A549 (cell line): ENCODE results near the gene DCHS2.

ENCODE experiments used
- CHD2 ChIP-seq: fragments of 150-350 bp; IDR thresholded peaks from 2 replicates; pipeline ENCODE4 v1.6.1; 2014; ENCODE audit warnings: low read length; ENCODE audit not compliant: partially characterized antibody
- CHD4 ChIP-seq: fragments of 200-600 bp; sonication (generic); IDR thresholded peaks from 2 replicates; pipeline ENCODE4 v1.6.1; 2016; ENCODE audit warnings: antibody characterized with exemption, mild to moderate bottlenecking, borderline replicate concordance
- FOSL2 ChIP-seq, 2 experiments: fragments of 450-650 bp in 1 of 2; fragments of >200 bp in 1 of 2; sonication (Bioruptor Twin) in 1 of 2; formaldehyde crosslinking; IDR thresholded peaks; 2 replicates each; pipeline versions ENCODE4 v1.5.0 to v1.6.1; 2016 to 2020; ENCODE audit warnings: mild to moderate bottlenecking in 1 of 2, moderate library complexity in 1 of 2
- JUN ChIP-seq, 2 experiments: fragments of >200 bp; sonication (Bioruptor Twin); formaldehyde crosslinking; IDR thresholded peaks; 2 replicates in 1 of 2; 3 replicates in 1 of 2; pipeline ENCODE4 v1.6.1; 2016 to 2017
- MYC ChIP-seq: IDR thresholded peaks from 2 replicates; pipeline ENCODE4 v1.6.1; 2012; ENCODE audit warnings: mild to moderate bottlenecking, inconsistent platforms, low read length, improper control_type of control experiment, borderline replicate concordance
- POLR2A ChIP-seq: IDR thresholded peaks from 2 replicates; pipeline ENCODE4 v1.6.1; 2012; ENCODE audit warnings: mild to moderate bottlenecking, low read length
- POLR2AphosphoS2 ChIP-seq: conservative IDR thresholded peaks from 2 replicates; pipeline ENCODE4 v1.6.1; 2012; ENCODE audit warnings: low read length, improper control_type of control experiment, inconsistent platforms
- RAD21 ChIP-seq, 2 experiments: fragments of >200 bp in 1 of 2; sonication (Bioruptor Twin) in 1 of 2; formaldehyde crosslinking in 1 of 2; IDR thresholded peaks in 1 of 2; conservative IDR thresholded peaks in 1 of 2; 2 replicates in 1 of 2; 3 replicates in 1 of 2; pipeline ENCODE4 v1.6.1; 2012 to 2018; ENCODE audit warnings: inconsistent platforms in 1 of 2
- RARB ChIP-seq: fragments of 250-450 bp; sonication (Bioruptor Pico); IDR thresholded peaks from 2 replicates; pipeline ENCODE4 v1.8.0; 2021; ENCODE audit warnings: mild to moderate bottlenecking, moderate library complexity
- RCOR1 ChIP-seq: fragments of 150-350 bp; IDR thresholded peaks from 2 replicates; pipeline ENCODE4 v1.6.1; 2014; ENCODE audit warnings: antibody characterized with exemption, low read length, low read depth
- RFX5 ChIP-seq: fragments of 450-650 bp; IDR thresholded peaks from 2 replicates; pipeline ENCODE4 v1.7.1; 2014; ENCODE audit warnings: antibody characterized with exemption, mild to moderate bottlenecking, moderate library complexity
- SREBF2 ChIP-seq: fragments of 450-650 bp; IDR thresholded peaks from 2 replicates; pipeline ENCODE4 v1.6.1; 2014; ENCODE audit warnings: mild to moderate bottlenecking, moderate library complexity
- ZNF302 ChIP-seq: fragments of 250-450 bp; sonication (Bioruptor Pico); IDR thresholded peaks from 2 replicates; pipeline ENCODE4 v1.9.0; 2021; ENCODE audit warnings: inconsistent platforms, mild to moderate bottlenecking, moderate library complexity
- TF ChIP-seq, protein P1 (sequence below): fragments of >200 bp; sonication (Bioruptor Twin); formaldehyde crosslinking; IDR thresholded peaks from 3 replicates; pipeline ENCODE4 v1.5.1; 2016

DNA sequence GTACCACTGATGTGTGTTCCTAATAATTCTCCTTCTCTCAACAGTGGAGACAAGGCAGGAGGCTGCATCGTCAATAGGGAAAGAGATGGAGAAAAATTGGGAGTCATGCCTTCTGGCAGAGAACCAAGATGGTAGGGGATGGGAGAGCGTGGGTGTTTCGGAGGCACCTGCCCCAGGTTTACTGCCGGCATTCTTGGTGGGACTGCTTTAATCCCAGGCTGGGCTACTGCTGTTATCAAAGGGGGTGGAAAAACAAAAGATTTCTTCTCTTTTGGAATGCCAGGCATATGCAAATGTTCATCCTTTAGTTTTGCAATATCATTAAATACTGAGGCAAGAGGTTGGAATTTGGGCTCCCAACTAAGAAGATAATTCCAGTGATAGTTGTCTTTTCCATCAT lies 257.0 kb downstream of the DCHS2 start:
- TF ChIP-seq MYC, result no peak
- TF ChIP-seq, protein P1, sequence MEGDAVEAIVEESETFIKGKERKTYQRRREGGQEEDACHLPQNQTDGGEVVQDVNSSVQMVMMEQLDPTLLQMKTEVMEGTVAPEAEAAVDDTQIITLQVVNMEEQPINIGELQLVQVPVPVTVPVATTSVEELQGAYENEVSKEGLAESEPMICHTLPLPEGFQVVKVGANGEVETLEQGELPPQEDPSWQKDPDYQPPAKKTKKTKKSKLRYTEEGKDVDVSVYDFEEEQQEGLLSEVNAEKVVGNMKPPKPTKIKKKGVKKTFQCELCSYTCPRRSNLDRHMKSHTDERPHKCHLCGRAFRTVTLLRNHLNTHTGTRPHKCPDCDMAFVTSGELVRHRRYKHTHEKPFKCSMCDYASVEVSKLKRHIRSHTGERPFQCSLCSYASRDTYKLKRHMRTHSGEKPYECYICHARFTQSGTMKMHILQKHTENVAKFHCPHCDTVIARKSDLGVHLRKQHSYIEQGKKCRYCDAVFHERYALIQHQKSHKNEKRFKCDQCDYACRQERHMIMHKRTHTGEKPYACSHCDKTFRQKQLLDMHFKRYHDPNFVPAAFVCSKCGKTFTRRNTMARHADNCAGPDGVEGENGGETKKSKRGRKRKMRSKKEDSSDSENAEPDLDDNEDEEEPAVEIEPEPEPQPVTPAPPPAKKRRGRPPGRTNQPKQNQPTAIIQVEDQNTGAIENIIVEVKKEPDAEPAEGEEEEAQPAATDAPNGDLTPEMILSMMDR, result no peak
- no peak for TF ChIP-seq POLR2A
- TF ChIP-seq RARB (CRISPR knock-in tag), result no peak
- no peak for TF ChIP-seq FOSL2 (IDR thresholded peaks at IDR 0.05)
- TF ChIP-seq FOSL2 (CRISPR knock-in tag; IDR thresholded peaks at IDR 0.05), result no peak
- no peak for TF ChIP-seq CHD4
- no peak for TF ChIP-seq RAD21 (conservative IDR thresholded peaks at IDR 0.05 in 1 of 2, IDR thresholded peaks at IDR 0.05 in 1 of 2)
- TF ChIP-seq POLR2AphosphoS2, result no peak
- no peak for TF ChIP-seq CHD2
- TF ChIP-seq JUN (IDR thresholded peaks at IDR 0.05), result no peak
- TF ChIP-seq SREBF2, result no peak
- no peak for TF ChIP-seq RFX5
- no peak for TF ChIP-seq RCOR1
- no peak for TF ChIP-seq ZNF302 (CRISPR knock-in tag)
